ENCODE measurements around the gene NDRG4.

The NDRG4 gene

DNA sequence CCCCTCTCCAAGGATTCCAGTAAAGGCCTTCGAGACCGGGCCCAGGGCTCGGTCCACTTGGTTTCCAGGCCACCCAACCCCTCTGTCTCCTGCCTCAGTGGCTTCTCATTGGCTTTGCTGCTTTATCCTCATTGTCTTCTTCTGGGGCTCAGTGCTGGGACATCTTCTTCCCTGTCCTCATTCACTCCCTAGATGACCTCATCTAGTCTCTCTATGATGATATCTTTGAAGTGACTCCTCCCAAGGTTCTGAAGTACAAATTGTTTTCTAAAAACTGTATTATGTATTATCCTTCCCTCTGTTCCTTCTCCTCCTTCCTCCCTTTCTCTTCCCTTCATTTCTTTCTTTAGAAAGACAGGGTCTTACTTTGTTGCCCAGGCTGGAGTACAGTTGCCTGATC, 27.1 kb upstream of the NDRG4 start:
- no peak overlapping the region for H3K4me3 ChIP-seq (replicated peaks; ENCODE audit: low read depth, low read length)
- DNase-seq (ENCODE audit: extremely low read depth, low read depth) = no peak
- TF ChIP-seq, protein P1, sequence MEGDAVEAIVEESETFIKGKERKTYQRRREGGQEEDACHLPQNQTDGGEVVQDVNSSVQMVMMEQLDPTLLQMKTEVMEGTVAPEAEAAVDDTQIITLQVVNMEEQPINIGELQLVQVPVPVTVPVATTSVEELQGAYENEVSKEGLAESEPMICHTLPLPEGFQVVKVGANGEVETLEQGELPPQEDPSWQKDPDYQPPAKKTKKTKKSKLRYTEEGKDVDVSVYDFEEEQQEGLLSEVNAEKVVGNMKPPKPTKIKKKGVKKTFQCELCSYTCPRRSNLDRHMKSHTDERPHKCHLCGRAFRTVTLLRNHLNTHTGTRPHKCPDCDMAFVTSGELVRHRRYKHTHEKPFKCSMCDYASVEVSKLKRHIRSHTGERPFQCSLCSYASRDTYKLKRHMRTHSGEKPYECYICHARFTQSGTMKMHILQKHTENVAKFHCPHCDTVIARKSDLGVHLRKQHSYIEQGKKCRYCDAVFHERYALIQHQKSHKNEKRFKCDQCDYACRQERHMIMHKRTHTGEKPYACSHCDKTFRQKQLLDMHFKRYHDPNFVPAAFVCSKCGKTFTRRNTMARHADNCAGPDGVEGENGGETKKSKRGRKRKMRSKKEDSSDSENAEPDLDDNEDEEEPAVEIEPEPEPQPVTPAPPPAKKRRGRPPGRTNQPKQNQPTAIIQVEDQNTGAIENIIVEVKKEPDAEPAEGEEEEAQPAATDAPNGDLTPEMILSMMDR (IDR thresholded peaks at IDR 0.05; ENCODE audit: low read depth, low read length, missing control alignments) = no peak

DNA sequence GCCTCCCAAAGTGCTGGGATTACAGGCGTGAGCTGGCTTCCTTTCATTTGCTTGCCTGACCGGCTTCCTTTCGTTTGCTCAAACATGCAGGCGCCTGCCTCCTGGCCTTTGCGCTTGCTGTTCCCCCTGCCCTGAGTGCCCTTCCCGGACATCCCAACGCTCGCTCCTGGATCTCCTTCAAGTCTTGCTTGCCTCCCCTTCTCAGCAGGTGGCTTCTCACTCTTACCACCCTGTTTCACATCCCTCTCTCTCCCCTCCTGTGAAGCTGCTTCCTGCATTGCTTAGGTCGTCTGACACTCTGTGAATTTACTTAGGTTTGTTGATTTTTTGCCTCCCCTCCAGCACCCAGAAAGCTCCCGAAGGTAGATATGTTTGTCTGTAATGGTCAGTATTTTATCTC, 25.6 kb upstream of the NDRG4 start:
- DNase-seq (ENCODE audit: extremely low read depth, low read depth) = no peak
- H3K4me3 ChIP-seq (replicated peaks; ENCODE audit: low read depth, low read length) = no peak overlapping the region
- TF ChIP-seq, protein P1 (IDR thresholded peaks at IDR 0.05; ENCODE audit: low read depth, low read length, missing control alignments) = no peak

DNA sequence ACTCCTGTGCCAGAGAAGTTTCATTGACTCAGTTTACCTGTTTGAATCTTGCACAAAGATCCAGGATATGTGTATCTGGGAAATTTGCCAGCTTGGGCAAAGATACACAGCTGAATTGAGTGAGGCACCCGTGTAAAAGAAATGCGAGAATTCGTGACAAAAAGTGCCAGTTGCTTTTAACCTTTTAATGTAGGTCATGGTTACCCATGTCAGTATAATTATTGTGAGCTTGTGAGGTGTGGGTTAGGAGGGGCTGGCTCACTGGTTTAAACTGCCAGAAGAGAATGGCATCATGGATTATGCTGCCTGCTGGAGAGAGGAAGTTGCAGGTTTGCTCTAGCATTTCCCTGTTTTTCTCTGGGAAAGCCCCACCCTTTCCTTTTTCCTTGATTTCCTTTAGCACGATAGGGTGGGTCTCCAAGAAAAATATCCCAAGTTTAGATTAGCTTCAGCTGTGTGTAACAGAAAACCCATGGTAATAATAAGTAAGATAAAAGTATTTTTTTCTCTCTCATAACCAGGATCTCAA, 24.8 kb upstream of the NDRG4 start:
- DNase-seq (ENCODE audit: extremely low read depth, low read depth) = no peak
- TF ChIP-seq, protein P1 (IDR thresholded peaks at IDR 0.05; ENCODE audit: low read depth, low read length, missing control alignments) = no peak
- no peak overlapping the region for H3K4me3 ChIP-seq (replicated peaks; ENCODE audit: low read depth, low read length)

DNA sequence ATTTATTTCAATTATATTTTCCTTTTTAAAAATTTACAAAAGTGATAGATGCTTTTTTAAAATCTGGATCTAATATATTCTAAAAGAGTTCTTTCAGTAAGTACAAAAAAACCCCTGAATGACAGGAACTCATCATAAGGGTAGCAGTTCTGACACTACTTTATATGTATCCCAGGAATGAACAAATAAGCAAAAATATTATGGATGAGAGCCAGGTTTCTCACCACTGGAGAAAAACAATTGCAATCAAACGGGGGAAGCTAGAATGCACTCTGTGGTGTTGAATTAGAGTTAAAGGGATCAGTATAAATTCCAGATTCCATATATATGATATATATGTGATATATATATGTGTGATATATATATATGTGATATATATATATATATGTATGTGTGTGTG, 23.2 kb upstream of the NDRG4 start:
- TF ChIP-seq, protein P1 (IDR thresholded peaks at IDR 0.05; ENCODE audit: low read depth, low read length, missing control alignments) = no peak
- no peak overlapping the region for H3K4me3 ChIP-seq (replicated peaks; ENCODE audit: low read depth, low read length)
- DNase-seq (ENCODE audit: extremely low read depth, low read depth) = no peak

DNA sequence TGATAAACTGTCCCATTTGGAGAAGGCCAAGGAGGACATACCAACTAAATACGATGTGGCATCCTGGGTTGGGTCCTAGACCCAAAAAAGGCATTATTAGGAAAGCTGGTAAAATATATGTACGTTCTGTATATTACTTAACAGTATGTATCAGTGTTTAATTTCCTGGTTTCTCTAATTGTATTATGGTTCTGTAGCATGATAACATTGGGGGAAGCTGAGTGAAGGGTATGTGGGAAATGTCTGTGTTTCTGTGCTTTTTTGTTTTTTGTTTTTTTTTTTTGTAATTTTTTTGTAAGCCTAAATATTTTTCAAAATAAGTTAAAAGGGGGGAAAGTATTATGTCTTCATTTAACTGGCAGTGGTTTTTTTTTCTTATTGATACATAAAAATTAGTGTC, 21.5 kb upstream of the NDRG4 start:
- DNase-seq (ENCODE audit: extremely low read depth, low read depth) = no peak

DNA sequence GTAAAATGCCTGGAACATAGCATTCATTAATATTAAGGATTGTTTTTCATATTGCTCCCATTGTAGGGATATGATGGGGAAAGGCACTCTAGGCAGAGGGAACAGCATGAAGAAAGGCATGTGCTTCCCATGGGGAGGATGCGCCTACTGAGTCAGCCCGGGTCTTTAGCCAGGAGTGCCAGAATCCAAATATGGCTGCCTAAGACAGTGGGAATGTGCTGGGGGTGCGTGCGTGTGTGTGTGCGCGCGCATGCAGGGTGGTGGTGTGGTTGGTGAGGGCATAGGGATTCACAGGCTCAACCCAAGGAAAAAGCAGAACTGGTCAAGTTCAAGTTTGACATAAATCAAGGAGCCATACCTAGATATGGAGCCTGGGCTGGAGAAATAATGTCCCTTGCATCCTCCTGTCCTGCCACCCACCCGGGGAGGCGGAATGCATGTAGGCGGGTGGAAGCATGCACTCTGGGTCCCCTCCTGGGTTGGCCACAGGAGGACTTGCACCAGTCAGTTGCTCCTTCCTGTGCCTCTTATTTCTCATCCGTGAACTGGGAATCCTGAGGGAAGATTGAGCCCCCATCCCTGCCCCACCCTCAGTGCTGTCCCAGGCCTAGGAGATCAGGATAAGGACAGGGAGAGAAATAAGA, 18.6 kb upstream of the NDRG4 start:
- no peak overlapping the region for H3K4me3 ChIP-seq (replicated peaks; ENCODE audit: low read depth, low read length)
- DNase-seq (ENCODE audit: extremely low read depth, low read depth) = no peak
- TF ChIP-seq, protein P1 (IDR thresholded peaks at IDR 0.05; ENCODE audit: low read depth, low read length, missing control alignments) = no peak

More for the DNA sequence above, 21.5 kb upstream of the NDRG4 start:
- TF ChIP-seq, protein P1 (IDR thresholded peaks at IDR 0.05; ENCODE audit: low read depth, low read length, missing control alignments) = no peak
- no peak overlapping the region for H3K4me3 ChIP-seq (replicated peaks; ENCODE audit: low read depth, low read length)

DNA sequence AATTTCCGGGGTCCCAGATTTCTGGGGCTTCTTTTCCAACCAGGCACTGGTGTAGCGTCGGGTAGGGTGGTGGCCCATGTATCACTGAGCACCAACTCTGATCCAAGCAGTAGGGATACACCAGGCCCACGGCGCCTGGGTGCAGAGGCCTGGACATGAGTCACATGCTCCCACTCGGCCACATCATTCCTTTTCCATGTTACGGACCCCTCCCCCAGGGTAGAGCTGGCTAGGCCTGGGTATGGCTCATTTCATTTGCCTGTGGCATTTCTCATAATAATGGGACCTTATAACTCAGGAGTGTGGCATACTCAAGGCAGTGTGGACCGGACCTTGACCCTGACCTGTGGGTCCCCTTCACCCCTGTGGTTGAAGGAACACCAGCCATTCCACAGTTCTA, 18.0 kb upstream of the NDRG4 start:
- H3K4me3 ChIP-seq (replicated peaks; ENCODE audit: low read depth, low read length) = no peak overlapping the region
- TF ChIP-seq, protein P1 (IDR thresholded peaks at IDR 0.05; ENCODE audit: low read depth, low read length, missing control alignments) = no peak
- DNase-seq (ENCODE audit: extremely low read depth, low read depth) = no peak

Data from HFF-Myc (cell line).